Endodermal cell (in vitro differentiated cells): ENCODE measurements around the gene NEK10. TPM values are rescaled to one million over a fixed set of nuclear protein-coding genes. Genes with fewer than 3 reads are reported as not detected.
A peak's percentile ranks its signal among the peaks of the same experiment; 100 is the strongest.

ENCODE experiments used
- DNase-seq: peaks from one replicate; pipeline ENCODE4 v3.0.0-alpha.2; 2017
- H3K27ac ChIP-seq: 2 replicates; pipeline ENCODE4 v1.5.1; 2013; ENCODE audit warnings: mild to moderate bottlenecking, low read depth, low read length, moderate library complexity
- H3K27me3 ChIP-seq: 2 replicates; pipeline ENCODE4 v1.6.1; 2013; ENCODE audit warnings: mild to moderate bottlenecking, low read length, moderate library complexity; ENCODE audit not compliant: insufficient read depth, control insufficient read depth, poor library complexity, severe bottlenecking
- H3K36me3 ChIP-seq: 2 replicates; pipeline ENCODE4 v1.7.0; 2013; ENCODE audit warnings: mild to moderate bottlenecking, low read length, moderate library complexity; ENCODE audit not compliant: control insufficient read depth, insufficient read depth
- H3K4me1 ChIP-seq: one replicate; pipeline ENCODE4 v1.7.0; 2013; ENCODE audit warnings: low read length; ENCODE audit not compliant: control insufficient read depth, insufficient read depth
- H3K4me3 ChIP-seq: 2 replicates; pipeline ENCODE4 v1.5.1; 2013; ENCODE audit warnings: mild to moderate bottlenecking, low read length, moderate library complexity
- H3K9ac ChIP-seq: 2 replicates; pipeline ENCODE4 v1.6.1; 2013; ENCODE audit warnings: mild to moderate bottlenecking, low read length, moderate library complexity; ENCODE audit not compliant: poor library complexity, severe bottlenecking; ENCODE audit errors: extremely low read depth
- H3K9me3 ChIP-seq: 2 replicates; pipeline ENCODE4 v1.6.1; 2013; ENCODE audit warnings: mild to moderate bottlenecking, low read length, moderate library complexity; ENCODE audit not compliant: control insufficient read depth
- H3K27ac Mint-ChIP-seq: 2 replicates; pipeline ENCODE4 v1.8.0; 2020; ENCODE audit warnings: mixed read lengths
- H3K27me3 Mint-ChIP-seq: 2 replicates; pipeline ENCODE4 v1.8.0; 2021; ENCODE audit warnings: mild to moderate bottlenecking, mixed read lengths; ENCODE audit not compliant: insufficient read depth
- H3K36me3 Mint-ChIP-seq: 2 replicates; pipeline ENCODE4 v1.8.0; 2020; ENCODE audit warnings: low read depth, mixed read lengths
- H3K4me1 Mint-ChIP-seq: 2 replicates; pipeline ENCODE4 v1.8.0; 2020; ENCODE audit warnings: mixed read lengths
- H3K4me3 Mint-ChIP-seq: 2 replicates; pipeline ENCODE4 v1.8.0; 2020; ENCODE audit warnings: mild to moderate bottlenecking, moderate library complexity, mixed read lengths
- H3K9me3 Mint-ChIP-seq: 2 replicates; pipeline ENCODE4 v1.8.0; 2020; ENCODE audit warnings: mild to moderate bottlenecking, mixed read lengths
- WGBS, 2 experiments: methylation state at CpG; one replicate each; pipeline versions ENCODE4 v1.1.5 to v1.1.7; 2013; ENCODE audit warnings: missing lambda C conversion rate in 2 of 2, mixed read lengths in 1 of 2; ENCODE audit not compliant: insufficient coverage in 1 of 2, insufficient read length in 1 of 2; 5-methylcytosine and 5-hydroxymethylcytosine counted together
- total RNA-seq, 2 donors: library from RNA; stranded (reverse); fragmentation: NEBNext Ultra II Directional in 1 of 2; extraction: Animal tissue kit (Norgen Biotek cat#: 25700) in 1 of 2; gene quantifications; 2 replicates in 1 of 2; 3 replicates in 1 of 2; pipeline ENCODE4 v1.2.1, GENCODE V29; 2021
- TF ChIP-seq, protein P1 (sequence below): fragments of 200-600 bp; sonication (generic); conservative IDR thresholded peaks from 2 replicates; pipeline ENCODE4 v1.5.0; 2021; ENCODE audit warnings: antibody characterized with exemption, mild to moderate bottlenecking

The NEK10 gene
- total RNA-seq, 2 donors from 2014 or later = 1.3 to 2.4 TPM

DNA sequence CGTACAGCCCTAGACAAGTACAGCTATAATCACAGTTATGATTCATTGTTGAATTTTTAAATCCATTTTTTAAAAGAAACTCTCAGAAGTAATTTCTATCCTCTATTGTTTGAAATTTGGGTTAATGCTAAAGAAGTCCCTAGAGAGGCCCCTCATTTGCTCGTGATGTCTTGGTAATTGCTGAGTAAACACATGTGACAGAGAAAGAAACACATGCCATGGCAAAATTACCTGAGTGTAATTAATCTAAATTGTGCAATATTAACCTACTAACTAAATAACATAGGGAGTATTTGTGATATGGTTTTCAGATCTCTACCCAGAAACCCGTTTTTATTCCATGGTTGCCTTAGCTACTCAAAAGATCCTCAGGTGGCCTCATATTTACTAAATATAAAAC, 10.8 kb downstream of the NEK10 start:
- Mint-ChIP-seq H3K4me1 (peaks cover 22% of the 10 kb centered on the region), H3K27me3 (no peaks in the 10 kb centered on the region), H3K4me3 (no peak overlapping the region), H3K9me3 (peaks cover 2% of the 10 kb centered on the region), H3K36me3 (no peaks in the 10 kb centered on the region), H3K27ac (no peak overlapping the region)
- H3K27me3 ChIP-seq = no peaks in the 10 kb centered on the region
- no peak overlapping the region for H3K4me3 ChIP-seq
- DNase-seq = no peak
- H3K27ac ChIP-seq = no peak overlapping the region
- H3K9ac ChIP-seq = no peak overlapping the region
- TF ChIP-seq, protein P1, sequence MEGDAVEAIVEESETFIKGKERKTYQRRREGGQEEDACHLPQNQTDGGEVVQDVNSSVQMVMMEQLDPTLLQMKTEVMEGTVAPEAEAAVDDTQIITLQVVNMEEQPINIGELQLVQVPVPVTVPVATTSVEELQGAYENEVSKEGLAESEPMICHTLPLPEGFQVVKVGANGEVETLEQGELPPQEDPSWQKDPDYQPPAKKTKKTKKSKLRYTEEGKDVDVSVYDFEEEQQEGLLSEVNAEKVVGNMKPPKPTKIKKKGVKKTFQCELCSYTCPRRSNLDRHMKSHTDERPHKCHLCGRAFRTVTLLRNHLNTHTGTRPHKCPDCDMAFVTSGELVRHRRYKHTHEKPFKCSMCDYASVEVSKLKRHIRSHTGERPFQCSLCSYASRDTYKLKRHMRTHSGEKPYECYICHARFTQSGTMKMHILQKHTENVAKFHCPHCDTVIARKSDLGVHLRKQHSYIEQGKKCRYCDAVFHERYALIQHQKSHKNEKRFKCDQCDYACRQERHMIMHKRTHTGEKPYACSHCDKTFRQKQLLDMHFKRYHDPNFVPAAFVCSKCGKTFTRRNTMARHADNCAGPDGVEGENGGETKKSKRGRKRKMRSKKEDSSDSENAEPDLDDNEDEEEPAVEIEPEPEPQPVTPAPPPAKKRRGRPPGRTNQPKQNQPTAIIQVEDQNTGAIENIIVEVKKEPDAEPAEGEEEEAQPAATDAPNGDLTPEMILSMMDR = no peak
- H3K4me1 ChIP-seq = peaks cover 12% of the 10 kb centered on the region
- 93% methylated on average over 3 of the region's 3 CpGs; no CpG with 5 or more reads in 1 of the 2 experiments for WGBS, 2 experiments
- H3K36me3 ChIP-seq = no peaks in the 10 kb centered on the region
- no peaks in the 10 kb centered on the region for H3K9me3 ChIP-seq

DNA sequence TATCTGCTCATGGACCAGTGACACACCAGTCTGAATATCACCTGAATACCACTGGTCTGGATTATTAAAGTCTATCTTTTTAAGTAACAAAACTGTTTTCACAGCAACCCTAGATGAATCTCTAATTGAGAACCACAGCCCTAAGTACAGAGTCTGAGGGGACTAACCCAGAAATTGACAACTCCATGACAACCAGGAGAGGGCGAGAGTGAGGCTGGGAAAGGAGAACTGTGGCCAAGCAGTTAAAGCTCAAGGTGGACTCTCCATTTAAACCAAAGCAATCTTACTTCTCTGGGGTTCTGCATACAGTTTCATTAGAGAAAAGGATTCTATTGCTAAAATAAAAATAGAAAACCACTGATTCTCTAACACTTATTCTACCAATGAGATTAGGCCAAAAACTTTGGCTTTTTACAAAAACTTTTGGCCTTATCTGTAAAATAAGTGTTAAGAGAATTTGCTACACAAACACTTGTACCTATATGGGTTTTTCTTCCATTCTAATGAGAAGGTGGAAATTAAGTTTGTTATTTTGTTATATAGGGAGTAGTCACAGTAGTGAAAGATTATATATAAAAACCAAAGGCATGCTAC, 11.4 kb downstream of the NEK10 start:
- Mint-ChIP-seq H3K9me3 (peaks cover 2% of the 10 kb centered on the region), H3K27ac (no peak overlapping the region), H3K4me3 (no peak overlapping the region), H3K36me3 (no peaks in the 10 kb centered on the region), H3K4me1 (peaks cover 27% of the 10 kb centered on the region), H3K27me3 (no peaks in the 10 kb centered on the region)
- peak; percentile 86 for DNase-seq
- TF ChIP-seq, protein P1 = peak; percentile 86
- WGBS, 2 experiments = 11% methylated on average over 1 of the region's 1 CpG; no CpG with 5 or more reads in 1 of the 2 experiments
- Histone ChIP-seq H3K4me3 (no peak overlapping the region), H3K9ac (no peak overlapping the region), H3K4me1 (peaks cover 15% of the 10 kb centered on the region), H3K27me3 (no peaks in the 10 kb centered on the region), H3K9me3 (no peaks in the 10 kb centered on the region), H3K27ac (no peak overlapping the region), H3K36me3 (no peaks in the 10 kb centered on the region)

DNA sequence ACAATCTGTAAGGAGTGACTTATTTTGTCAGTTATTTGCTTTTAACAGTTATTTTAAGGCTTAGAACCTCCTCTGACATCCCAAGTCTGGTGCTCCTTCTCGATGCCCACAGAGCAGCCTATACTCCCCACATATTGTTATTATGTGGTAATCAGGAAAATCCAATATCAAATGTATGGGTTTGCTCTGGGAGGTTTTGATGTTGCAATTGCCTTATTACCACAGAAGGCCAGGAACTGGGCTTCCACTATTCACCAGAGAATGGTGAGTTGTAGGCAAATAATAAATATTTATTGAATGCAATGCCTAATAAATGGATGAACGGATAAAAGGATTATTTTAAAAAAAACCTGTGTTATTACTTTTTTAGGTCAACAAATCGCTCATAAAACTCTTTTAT, 12.2 kb downstream of the NEK10 start:
- Mint-ChIP-seq H3K4me1 (peaks cover 34% of the 10 kb centered on the region), H3K27me3 (no peaks in the 10 kb centered on the region), H3K27ac (no peak overlapping the region), H3K9me3 (peaks cover 2% of the 10 kb centered on the region), H3K36me3 (no peaks in the 10 kb centered on the region), H3K4me3 (no peak overlapping the region)
- TF ChIP-seq, protein P1 = no peak
- Histone ChIP-seq H3K4me3 (no peak overlapping the region), H3K9ac (no peak overlapping the region), H3K9me3 (no peaks in the 10 kb centered on the region), H3K4me1 (peaks cover 23% of the 10 kb centered on the region), H3K36me3 (no peaks in the 10 kb centered on the region), H3K27me3 (no peaks in the 10 kb centered on the region), H3K27ac (no peak overlapping the region)
- no peak for DNase-seq
- no CpG with 5 or more reads among the region's 3 CpGs for WGBS, 2 experiments
